Suprapubic skin (tissue), 4 donors: ENCODE results near the gene MAST3. TPM values are rescaled to one million over a fixed set of nuclear protein-coding genes. Genes with fewer than 3 reads are reported as not detected.

Source experiments
- DNase-seq, 2 donors: peaks; one replicate each; pipeline ENCODE4 v3.0.0-alpha.2; 2019; ENCODE audit warnings: low spot score in 2 of 2
- H3K27ac ChIP-seq: fragments of 200-600 bp; sonication (generic); one replicate; pipeline ENCODE4 v1.5.1; 2019
- H3K27me3 ChIP-seq: fragments of 200-600 bp; sonication (generic); one replicate; pipeline ENCODE4 v1.5.1; 2019
- H3K36me3 ChIP-seq: fragments of 200-600 bp; sonication (generic); one replicate; pipeline ENCODE4 v1.5.1; 2019
- H3K4me1 ChIP-seq: fragments of 200-600 bp; sonication (generic); one replicate; pipeline ENCODE4 v1.5.1; 2019
- H3K4me3 ChIP-seq: fragments of 200-600 bp; sonication (generic); one replicate; pipeline ENCODE4 v1.5.1; 2019; ENCODE audit warnings: mild to moderate bottlenecking
- H3K9me3 ChIP-seq: fragments of 200-600 bp; sonication (generic); one replicate; pipeline ENCODE4 v1.5.1; 2019
- EP300 ChIP-seq: sonication (generic); formaldehyde crosslinking; IDR thresholded peaks from one replicate; pipeline ENCODE4 v1.6.1; 2017; ENCODE audit warnings: antibody characterized with exemption
- POLR2A ChIP-seq, 2 donors: fragments of 450-650 bp; IDR thresholded peaks; one replicate each; pipeline ENCODE4 v1.6.1; 2017; ENCODE audit warnings: antibody characterized with exemption in 2 of 2, mild to moderate bottlenecking in 2 of 2, moderate library complexity in 2 of 2
- POLR2AphosphoS5 ChIP-seq, 3 donors: sonication (generic); formaldehyde crosslinking; IDR thresholded peaks; one replicate each; pipeline ENCODE4 v1.6.1; 2017; ENCODE audit warnings: antibody characterized with exemption in 3 of 3
- WGBS: methylation state at CpG from one replicate; pipeline ENCODE4 v1.1.5; 2018; 5-methylcytosine and 5-hydroxymethylcytosine counted together
- total RNA-seq, 4 donors: library from RNA; depleted of rRNA; stranded (reverse); fragments of >200 nt; gene quantifications; one replicate each; pipeline ENCODE4 v1.1.0, GENCODE V29; 2016
- TF ChIP-seq, protein P1 (sequence below), 2 donors: fragments of 200-600 bp in 1 of 2; fragments of 450-650 bp in 1 of 2; sonication (generic) in 1 of 2; IDR thresholded peaks; one replicate each; pipeline ENCODE4 v1.5.1; 2016 to 2019; ENCODE audit warnings: antibody characterized with exemption in 2 of 2, mild to moderate bottlenecking in 1 of 2, moderate library complexity in 1 of 2

MAST3 gene
- total RNA-seq, 4 donors from 2014 or later, result 13.4 to 29.7 (median 20.0) TPM

DNA sequence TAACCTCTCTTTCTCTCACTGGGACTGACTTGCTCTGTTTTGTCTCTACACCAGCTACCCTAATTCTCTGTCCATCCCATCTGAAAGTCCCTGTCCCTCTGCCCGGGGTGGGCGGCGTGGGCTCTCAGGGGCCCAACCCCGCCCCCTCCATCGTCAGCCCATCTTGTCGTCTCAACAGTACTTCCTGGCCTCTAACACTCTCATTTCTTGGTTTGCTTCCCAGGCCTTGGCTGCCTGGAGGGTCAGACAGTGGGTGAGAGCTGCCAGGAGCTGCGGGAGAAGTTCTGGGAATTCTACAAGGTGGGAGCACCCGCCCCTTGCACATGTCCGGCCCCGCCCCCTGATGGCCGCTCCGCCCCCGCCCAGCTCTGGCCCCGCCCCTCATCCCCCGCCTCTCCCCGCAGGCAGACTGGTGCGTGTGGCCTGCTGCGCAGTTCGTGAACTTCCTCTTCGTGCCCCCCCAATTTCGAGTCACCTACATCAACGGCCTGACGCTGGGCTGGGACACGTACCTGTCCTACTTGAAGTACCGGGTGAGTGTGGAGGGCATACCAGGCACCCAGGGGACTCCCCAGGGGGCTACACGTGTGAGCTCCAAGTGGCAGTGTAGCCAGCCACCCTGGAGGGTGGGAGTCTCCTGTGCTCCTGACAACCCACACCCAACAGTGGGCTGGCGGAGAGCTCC is 97.1 kb downstream of the MAST3 start:
- peak overlapping the region; percentile 88 for H3K4me3 ChIP-seq
- 13% methylated on average over 11 of the region's 27 CpGs for WGBS
- peaks cover 30% of the 10 kb centered on the region for H3K36me3 ChIP-seq
- peaks cover 26% of the 10 kb centered on the region for H3K4me1 ChIP-seq
- TF ChIP-seq EP300, result no peak
- no peak for TF ChIP-seq POLR2AphosphoS5 (IDR thresholded peaks at IDR 0.05)
- no peaks in the 10 kb centered on the region for H3K27me3 ChIP-seq
- H3K9me3 ChIP-seq, result no peaks in the 10 kb centered on the region
- DNase-seq, result peak in 1 of 2 donors; percentile 69
- no peak overlapping the region for H3K27ac ChIP-seq

DNA sequence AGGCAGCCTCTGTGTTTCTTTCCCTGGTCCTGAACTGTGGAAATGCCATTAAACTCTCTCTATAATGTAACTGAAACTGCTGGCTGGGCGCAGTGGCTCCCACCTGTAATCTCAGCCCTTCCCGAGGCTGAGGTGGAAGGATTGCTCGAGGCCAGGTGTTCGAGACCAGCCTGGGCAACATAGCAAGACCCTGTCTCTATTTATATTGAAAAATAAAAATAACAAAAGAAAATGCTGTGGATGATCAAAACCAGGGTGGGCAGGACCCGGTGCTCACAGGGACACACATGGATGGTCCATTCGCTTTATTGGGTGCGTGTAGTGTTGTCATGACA is 98.9 kb downstream of the MAST3 start:
- no peaks in the 10 kb centered on the region for H3K27me3 ChIP-seq
- TF ChIP-seq POLR2AphosphoS5 (IDR thresholded peaks at IDR 0.05) (no peak), EP300 (no peak), POLR2A (IDR thresholded peaks at IDR 0.05) (no peak)
- TF ChIP-seq, protein P1, sequence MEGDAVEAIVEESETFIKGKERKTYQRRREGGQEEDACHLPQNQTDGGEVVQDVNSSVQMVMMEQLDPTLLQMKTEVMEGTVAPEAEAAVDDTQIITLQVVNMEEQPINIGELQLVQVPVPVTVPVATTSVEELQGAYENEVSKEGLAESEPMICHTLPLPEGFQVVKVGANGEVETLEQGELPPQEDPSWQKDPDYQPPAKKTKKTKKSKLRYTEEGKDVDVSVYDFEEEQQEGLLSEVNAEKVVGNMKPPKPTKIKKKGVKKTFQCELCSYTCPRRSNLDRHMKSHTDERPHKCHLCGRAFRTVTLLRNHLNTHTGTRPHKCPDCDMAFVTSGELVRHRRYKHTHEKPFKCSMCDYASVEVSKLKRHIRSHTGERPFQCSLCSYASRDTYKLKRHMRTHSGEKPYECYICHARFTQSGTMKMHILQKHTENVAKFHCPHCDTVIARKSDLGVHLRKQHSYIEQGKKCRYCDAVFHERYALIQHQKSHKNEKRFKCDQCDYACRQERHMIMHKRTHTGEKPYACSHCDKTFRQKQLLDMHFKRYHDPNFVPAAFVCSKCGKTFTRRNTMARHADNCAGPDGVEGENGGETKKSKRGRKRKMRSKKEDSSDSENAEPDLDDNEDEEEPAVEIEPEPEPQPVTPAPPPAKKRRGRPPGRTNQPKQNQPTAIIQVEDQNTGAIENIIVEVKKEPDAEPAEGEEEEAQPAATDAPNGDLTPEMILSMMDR (IDR thresholded peaks at IDR 0.05), result no peak
- peaks cover 26% of the 10 kb centered on the region for H3K4me1 ChIP-seq
- H3K36me3 ChIP-seq, result peaks cover 30% of the 10 kb centered on the region
- DNase-seq, result no peak
- 93% methylated on average over 7 of the region's 7 CpGs for WGBS
- no peak overlapping the region for H3K4me3 ChIP-seq
- H3K27ac ChIP-seq, result no peak overlapping the region
- H3K9me3 ChIP-seq, result no peaks in the 10 kb centered on the region

DNA sequence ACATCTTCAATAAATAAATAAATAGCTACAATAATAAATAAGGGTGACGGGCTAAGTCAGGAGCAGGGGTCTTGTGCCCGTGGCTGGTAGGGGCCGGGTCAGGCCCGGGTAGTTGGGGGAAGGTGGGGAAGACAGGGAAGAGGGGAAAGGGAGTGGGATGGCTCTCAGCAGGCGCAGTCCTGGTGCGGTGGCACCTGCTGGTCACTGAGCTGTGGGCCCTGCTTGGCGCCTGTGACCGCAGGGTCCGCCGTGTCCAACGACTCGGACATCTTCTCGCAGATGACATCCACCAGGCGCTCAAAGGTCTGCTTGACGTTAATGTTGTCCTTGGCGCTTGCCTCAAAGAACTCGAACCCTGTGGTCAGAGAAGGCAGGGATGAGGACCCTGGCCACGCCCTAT is 99.7 kb downstream of the MAST3 start:
- no peak overlapping the region for H3K27ac ChIP-seq
- no peak for DNase-seq
- no peaks in the 10 kb centered on the region for H3K9me3 ChIP-seq
- no peaks in the 10 kb centered on the region for H3K27me3 ChIP-seq
- peaks cover 30% of the 10 kb centered on the region for H3K36me3 ChIP-seq
- TF ChIP-seq, protein P1 (IDR thresholded peaks at IDR 0.05), result no peak
- TF ChIP-seq POLR2AphosphoS5 (IDR thresholded peaks at IDR 0.05) (no peak), EP300 (no peak), POLR2A (IDR thresholded peaks at IDR 0.05) (no peak)
- WGBS, result 93% methylated on average over 18 of the region's 18 CpGs
- H3K4me3 ChIP-seq, result no peak overlapping the region
- peaks cover 19% of the 10 kb centered on the region for H3K4me1 ChIP-seq

DNA sequence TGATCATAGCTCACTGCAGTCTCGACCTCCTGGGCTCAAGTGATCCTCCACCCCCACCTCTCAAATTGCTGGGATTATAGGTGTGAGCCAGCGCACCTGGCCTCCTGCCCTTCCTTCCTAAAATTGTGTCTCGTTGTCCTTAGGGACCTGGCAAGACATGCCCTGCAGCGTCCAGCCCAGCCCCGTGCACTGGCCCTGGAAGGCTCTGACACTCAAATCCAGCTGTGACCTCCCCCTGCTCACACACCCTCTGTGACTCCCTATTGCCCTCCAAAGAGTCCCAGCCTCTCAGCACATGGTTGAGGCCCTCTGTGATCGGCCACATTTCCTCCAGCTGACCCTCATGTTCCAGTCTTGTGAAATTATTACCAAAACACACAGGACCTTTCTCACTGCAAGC is 100.4 kb downstream of the MAST3 start:
- peaks cover 30% of the 10 kb centered on the region for H3K36me3 ChIP-seq
- no peak overlapping the region for H3K4me3 ChIP-seq
- TF ChIP-seq POLR2AphosphoS5 (IDR thresholded peaks at IDR 0.05) (no peak), EP300 (no peak), POLR2A (IDR thresholded peaks at IDR 0.05) (no peak)
- TF ChIP-seq, protein P1 (IDR thresholded peaks at IDR 0.05), result no peak
- no peaks in the 10 kb centered on the region for H3K27me3 ChIP-seq
- 66% methylated on average over 6 of the region's 6 CpGs for WGBS
- no peaks in the 10 kb centered on the region for H3K9me3 ChIP-seq
- DNase-seq, result no peak
- H3K27ac ChIP-seq, result no peak overlapping the region
- peaks cover 22% of the 10 kb centered on the region for H3K4me1 ChIP-seq

DNA sequence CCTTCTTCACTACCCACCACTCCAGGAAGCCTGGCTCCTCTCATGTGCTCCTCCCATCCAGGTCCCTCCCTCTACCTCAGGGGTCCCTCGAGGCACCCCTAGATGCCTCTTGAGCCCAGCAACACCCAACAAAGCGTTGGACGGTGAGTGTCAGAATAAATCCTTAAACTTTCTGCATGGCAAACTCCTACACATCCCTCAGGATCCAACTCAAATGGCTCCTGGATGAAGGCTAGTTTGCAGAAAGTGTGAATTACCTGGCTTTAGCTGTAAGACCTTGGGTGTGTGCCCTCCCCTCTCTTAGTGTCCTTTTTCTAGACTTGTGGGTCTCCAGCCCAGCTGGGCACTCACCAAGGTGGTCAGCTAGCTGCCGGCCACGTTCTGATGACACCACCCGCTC is 100.8 kb downstream of the MAST3 start:
- DNase-seq, result no peak
- 91% methylated on average over 6 of the region's 6 CpGs for WGBS
- no peak for TF ChIP-seq EP300

More for the DNA sequence above, 100.8 kb downstream of the MAST3 start:
- Histone ChIP-seq H3K27me3 (no peaks in the 10 kb centered on the region), H3K36me3 (peaks cover 30% of the 10 kb centered on the region), H3K4me1 (peaks cover 27% of the 10 kb centered on the region), H3K27ac (no peak overlapping the region), H3K9me3 (no peaks in the 10 kb centered on the region), H3K4me3 (no peak overlapping the region)

Other genes with a start within 250 kb of the MAST3 start
- gene JAK3, start 249.8 kb upstream of the MAST3 start, total RNA-seq, result 1 to 10 TPM; 1.0 to 4.0 (median 1.7) TPM
- 1,000 to 10,000 TPM; 1,229 to 2,185 (median 2,114) TPM for gene RPL18A, start 237.9 kb upstream of the MAST3 start, total RNA-seq
- not detected for gene SLC5A5, start 225.8 kb upstream of the MAST3 start, total RNA-seq
- 10 to 100 TPM; 24.3 to 42.7 (median 33.1) TPM for gene CCDC124, start 164.8 kb upstream of the MAST3 start, total RNA-seq
- under 1 TPM in 2 of 4 donors, not detected in 2; 0.26 to 0.51 TPM for gene KCNN1, start 130.7 kb upstream of the MAST3 start, total RNA-seq
- gene ARRDC2, start 89.6 kb upstream of the MAST3 start, total RNA-seq, result 10 to 100 TPM; 11.3 to 35.0 (median 28.5) TPM
- under 1 TPM in 2 of 4 donors, not detected in 2; 0.30 to 0.87 TPM for gene IL12RB1, start 10.8 kb upstream of the MAST3 start, total RNA-seq
- 10 to 100 TPM; 14.1 to 25.9 (median 19.5) TPM for gene PIK3R2, start 55.4 kb downstream of the MAST3 start, total RNA-seq
- 10 to 100 TPM; 13.4 to 37.2 (median 35.1) TPM for gene IFI30, start 76.0 kb downstream of the MAST3 start, total RNA-seq
- 10 to 100 TPM in 3 of 4 donors, 1 to 10 TPM in 1; 4.8 to 27.2 (median 14.7) TPM for gene MPV17L2, start 95.4 kb downstream of the MAST3 start, total RNA-seq
- gene RAB3A, start 106.3 kb downstream of the MAST3 start, total RNA-seq, result 1 to 10 TPM; 1.9 to 5.3 (median 1.9) TPM
- gene PDE4C, start 128.7 kb downstream of the MAST3 start, total RNA-seq, result 1 to 10 TPM in 1 of 4 donors, under 1 TPM in 1, not detected in 2; 0.47 to 2.0 TPM
- 10 to 100 TPM in 3 of 4 donors, 1 to 10 TPM in 1; 8.1 to 27.6 (median 13.6) TPM for gene IQCN, start 176.7 kb downstream of the MAST3 start, total RNA-seq
- 100 to 1,000 TPM; 330 to 579 (median 396) TPM for gene JUND, start 183.8 kb downstream of the MAST3 start, total RNA-seq
- gene LSM4, start 225.3 kb downstream of the MAST3 start, total RNA-seq, result 100 to 1,000 TPM in 2 of 4 donors, 10 to 100 TPM in 2; 53.1 to 115 (median 103) TPM
- 1 to 10 TPM; 4.6 to 8.0 (median 7.6) TPM for gene PGPEP1, start 242.8 kb downstream of the MAST3 start, total RNA-seq